GM18870 (cell line): Measurements from ENCODE around the gene IFITM10.

Experiments used
- ATAC-seq: cut with Tn5 transposase; IDR thresholded peaks from one replicate; pipeline ENCODE4 v1.9.1; 2021; ENCODE audit warnings: moderate library complexity; ENCODE audit not compliant: unreplicated experiment

IFITM10 gene

DNA sequence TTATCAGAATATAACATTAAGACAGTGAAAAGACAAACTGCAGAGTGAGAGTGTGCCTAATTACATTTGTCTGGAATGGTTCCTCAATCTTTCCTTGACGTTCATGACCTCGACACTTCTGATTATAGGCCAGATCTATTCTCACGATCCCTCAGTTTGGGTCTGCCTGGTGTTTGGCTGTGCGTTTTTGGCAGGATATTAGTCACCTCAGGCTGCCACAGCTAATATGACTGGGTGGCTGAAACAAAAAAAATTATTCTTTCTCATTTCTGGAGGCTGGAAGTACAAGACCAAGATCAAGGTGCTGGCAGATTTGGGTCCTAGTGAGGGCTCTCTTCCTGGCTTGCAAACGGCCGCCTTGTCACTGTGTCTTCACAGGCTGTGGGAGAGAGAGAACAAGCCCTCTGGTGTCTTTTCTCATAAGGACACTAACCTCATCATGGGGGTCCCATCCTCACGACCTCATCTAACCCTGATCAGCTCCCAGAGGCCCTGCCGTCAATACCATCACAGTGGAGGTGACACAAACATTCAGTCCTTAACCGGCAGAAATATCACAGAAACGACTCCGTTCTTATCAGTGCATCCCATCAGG lies 23.2 kb downstream of the IFITM10 start:
- no peak for ATAC-seq

- no peak for ATAC-seq
Measured at GRCh38 chr11:1719781-1720180, 30.6 kb downstream of the IFITM10 start.

DNA sequence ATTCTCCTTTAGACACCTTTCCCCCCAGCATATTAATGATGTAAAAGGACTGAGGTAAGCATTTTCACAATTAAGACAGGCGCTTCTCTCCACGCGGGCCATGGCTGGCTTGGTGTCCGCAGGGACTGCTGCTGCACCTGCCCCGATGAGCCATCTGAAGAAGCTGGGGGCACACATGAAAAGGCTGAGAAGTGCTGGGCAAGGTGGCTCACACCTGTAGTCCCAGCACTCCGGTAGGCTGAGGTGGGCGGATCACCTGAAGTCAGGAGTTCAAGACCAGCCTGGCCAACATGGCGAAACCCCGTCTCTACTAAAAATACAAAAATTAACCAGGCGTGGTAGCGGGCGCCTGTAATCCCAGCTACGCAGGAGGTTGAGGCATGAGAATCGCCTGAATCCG lies 32.1 kb downstream of the IFITM10 start:
- no peak for ATAC-seq

DNA sequence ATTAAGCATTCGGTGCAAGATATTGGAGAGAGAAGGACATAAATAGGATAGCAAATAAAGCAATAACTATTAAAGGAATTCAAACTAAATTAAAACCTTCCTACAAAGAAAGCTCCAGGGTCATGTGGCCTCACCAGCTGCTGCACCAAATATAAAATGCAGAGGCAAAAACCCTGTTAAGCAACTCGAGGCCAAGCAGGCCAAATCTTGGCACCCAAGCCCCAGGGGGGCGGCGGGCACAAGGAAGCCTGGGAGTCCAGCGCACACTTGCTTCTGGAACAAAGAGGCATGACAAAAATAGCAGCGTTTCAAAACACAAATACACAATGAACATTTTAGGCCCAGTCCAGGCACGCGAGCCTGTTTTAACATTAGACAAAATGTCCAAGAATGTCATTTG lies 32.6 kb downstream of the IFITM10 start:
- ATAC-seq = no peak

DNA sequence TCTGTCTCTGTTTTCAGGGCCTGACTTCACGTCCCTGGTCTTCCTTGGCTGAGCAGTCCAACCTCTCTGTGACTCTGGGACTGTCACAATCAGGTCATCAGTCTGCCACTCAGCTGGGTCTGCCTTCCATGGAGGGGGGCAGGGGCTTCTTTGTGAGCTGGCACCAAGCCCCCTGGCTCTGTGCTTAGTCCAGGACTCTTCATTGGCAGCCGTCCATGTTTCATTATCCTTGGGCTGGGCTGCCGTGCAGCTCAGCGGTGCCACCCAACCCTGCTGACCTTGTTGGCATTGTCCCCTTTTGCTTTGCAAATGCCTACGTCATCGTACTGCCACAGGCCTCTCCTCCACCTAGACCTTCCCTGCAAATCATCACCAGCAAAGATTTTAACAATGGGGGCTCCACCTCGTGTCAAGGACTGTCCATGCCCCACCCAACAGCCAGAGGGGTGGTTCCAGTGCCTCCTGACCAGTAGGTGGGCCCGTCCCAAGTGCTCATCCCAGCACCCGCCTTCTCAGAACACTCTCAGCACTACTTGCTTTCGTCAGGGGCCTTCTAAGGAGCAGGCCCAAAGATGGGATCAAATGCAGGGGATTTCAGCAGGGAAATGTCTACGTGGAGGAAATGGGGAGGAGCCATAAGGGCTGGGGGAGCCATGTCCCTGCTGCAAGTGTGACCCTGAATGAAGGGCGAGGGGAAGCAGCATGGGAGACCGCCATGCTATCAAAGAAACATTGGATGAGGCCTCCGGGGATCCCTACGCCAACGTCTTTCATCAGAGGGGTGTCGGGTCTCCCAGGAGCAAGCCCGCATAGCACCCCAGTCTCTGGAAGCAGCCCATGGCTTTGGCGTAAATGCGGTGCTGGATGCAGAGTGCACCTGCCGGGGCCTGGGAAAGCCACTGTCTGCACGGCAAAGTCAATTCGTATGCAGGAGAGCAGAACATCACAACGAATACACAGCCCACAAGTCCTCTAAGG lies 35.2 kb downstream of the IFITM10 start:
- ATAC-seq = no peak

DNA sequence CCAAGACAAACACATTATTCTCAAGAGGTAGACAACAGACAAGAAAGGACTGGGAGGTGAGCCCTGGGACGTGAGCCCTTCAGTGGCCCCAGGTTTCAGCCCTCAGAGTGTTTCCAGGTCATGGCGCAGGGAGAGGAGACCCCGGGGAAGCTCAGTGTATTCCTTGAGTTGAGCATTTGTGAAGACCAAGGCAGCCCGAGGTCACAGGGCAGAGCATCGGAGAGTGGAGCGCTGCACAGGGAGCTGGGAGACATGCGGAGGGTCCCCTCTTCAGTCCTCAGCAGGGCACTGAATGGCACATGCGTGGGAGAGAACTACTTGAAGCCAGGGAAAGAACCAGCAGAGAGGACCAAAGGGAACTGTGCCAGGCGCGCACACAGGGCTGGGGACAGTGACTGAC lies 41.7 kb downstream of the IFITM10 start:
- ATAC-seq = no peak

GRCh38 chr11:1707751-1708150 lies 42.6 kb downstream of the IFITM10 start:
- ATAC-seq = no peak

GRCh38 chr11:1706634-1707400 lies 43.6 kb downstream of the IFITM10 start:
- ATAC-seq = no peak

- no peak for ATAC-seq
Measured at GRCh38 chr11:1705126-1706052, 45.0 kb downstream of the IFITM10 start.

DNA sequence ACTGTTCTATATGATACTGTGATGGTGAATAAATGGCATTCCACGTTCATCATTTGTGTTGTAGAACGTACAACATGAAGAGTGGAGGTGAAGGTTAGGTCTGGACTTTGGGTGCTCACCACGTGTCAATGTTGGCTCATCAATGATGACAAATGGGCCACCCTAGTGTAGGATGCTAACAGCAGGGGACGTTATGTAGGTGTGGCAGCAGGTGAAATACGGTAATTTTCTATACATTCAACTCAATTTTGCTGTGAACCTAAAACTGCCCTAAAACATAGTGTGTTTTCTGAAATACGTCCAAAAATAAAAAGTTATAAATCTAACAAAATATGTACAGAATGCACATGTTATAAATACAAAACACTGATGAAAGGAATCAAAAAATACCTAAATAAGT lies 47.2 kb downstream of the IFITM10 start:
- ATAC-seq = no peak

DNA sequence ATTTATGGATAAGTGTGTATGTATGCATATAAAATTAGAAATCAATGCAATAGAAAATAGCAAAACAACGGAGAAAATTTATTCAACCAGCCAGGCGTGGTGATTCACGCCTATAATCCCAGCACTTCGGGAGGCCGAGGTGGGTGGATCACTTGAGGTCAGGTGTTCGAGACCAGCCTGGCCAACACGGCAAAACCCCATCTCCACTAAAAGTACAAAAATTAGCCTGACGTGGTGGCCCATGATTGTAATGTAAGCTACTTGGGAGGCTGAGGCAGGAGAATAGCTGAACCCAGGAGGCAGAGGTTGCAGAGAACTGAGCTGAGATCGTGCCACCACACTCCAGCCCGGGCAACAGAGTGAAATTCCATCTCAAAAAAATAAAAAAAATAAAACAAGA lies 47.9 kb downstream of the IFITM10 start:
- ATAC-seq = no peak

GRCh38 chr11:1701091-1701807 lies 49.1 kb downstream of the IFITM10 start:
- no peak for ATAC-seq

- ATAC-seq = no peak
Measured at GRCh38 chr11:1699771-1700170, 50.6 kb downstream of the IFITM10 start.

DNA sequence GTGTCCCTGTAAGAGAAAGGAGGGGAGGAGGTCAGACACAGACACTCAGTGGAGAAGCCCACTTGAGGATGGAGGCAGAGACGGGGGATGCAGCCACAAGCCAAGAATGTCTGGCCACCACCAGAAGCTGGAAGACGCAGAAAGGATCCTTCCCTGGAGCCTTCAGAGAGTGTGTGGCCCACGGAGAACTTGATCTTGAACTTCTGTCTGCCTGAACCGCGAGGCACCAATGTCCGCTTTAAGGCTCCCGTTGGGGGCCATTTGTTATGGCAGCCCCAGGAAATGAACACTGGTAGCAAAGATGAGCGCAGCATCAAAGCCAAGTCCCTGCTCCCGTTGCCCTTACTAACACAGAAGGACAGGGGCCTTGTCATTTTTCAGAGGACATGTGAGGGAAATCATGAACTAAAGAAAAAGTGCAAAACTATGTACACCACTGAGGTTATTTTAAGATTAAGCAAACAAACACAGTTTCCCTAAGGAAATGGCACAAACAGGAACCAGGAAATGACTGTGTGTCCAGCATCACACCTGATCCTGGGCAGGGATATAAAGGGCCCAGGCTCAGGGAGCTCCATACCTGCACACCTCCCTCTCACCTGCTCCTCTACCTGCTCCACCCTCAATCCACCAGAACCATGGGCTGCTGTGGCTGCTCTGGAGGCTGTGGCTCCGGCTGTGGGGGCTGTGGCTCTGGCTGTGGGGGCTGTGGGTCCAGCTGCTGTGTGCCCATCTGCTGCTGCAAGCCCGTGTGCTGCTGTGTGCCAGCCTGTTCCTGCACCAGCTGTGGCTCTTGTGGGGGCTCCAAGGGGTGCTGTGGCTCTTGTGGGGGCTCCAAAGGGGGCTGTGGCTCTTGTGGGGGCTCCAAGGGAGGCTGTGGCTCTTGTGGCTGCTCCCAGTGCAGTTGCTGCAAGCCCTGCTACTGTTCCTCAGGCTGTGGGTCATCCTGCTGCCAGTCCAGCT lies 53.5 kb downstream of the IFITM10 start, which contains the start of gene KRTAP5-6:
TSS of gene KRTAP5-6 (plus strand) at position 588 of the 963 bp plus-strand sequence. CDS start at position 639, 51 bp downstream.
- ATAC-seq = no peak

DNA sequence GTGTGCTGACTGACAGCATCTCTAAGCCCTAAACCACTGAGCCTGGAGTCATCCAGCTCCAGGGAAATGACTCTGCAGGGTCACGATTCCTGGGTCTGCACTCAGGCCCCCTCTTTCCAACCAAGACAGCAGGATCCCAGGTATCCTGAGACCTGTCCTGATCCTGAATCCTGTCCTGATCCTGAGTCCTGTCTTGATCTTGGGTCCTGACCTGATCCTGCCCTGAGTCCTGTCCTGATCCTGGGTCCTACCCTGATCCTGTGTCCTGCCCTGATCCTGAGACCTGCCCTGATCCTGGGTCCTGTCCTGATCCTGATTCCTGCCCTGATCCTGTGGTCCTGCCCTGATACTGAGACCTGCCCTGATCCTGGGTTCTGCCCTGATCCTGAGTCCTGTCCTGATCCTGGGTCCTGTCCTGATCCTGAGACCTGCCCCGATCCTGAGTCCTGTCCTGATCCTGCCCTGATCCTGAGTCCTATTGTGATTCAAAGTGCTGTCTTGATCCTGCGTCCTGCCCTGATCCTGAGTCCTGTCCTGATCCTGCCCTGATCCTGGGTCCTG lies 54.8 kb downstream of the IFITM10 start:
- no peak for ATAC-seq

DNA sequence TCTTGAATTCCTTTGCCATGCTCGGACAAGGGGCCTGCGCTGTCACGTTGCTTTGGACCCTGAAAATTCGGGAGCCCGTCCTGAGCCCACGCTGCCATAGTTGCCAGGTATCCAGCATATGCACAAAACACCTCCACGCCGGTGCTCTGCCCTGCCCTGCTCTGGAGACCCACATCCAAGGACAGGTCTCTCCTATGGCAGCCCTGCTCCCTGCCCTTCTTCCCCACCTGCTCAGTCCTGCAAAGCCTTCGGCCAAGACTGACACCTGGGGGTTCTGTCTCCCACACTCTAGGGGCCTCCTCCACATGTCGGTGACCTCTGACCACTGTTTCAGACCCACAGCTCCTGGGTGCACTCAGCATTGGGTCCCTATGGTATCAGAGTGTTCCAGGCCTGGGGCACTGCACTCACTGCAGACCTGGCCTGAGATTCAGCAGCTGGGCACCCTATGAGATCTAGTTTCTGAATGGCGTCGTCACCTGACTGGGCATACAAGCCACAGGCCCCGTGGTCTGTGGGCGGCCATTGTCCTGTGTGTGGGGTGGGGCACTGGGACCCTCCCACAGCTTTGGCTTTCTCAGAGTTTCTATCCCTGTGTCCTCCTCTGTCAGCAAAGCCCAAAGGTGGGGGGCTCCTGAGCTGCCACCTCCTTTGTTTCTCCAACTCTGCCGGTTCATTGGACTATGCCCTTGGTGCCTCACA lies 55.4 kb downstream of the IFITM10 start:
- no peak for ATAC-seq

GRCh38 chr11:1694064-1694845 lies 56.1 kb downstream of the IFITM10 start:
- ATAC-seq = no peak
